HFFc6 (cell line): ENCODE results near the gene MRM3. TPM values are rescaled to one million over a fixed set of nuclear protein-coding genes. Genes with fewer than 3 reads are reported as not detected.

ENCODE experiments used
- DNase-seq: peaks from one replicate; pipeline ENCODE4 v3.0.0-alpha.2; 2018
- H3K27ac Mint-ChIP-seq: 2 replicates; pipeline ENCODE4 v1.8.0; 2020; ENCODE audit warnings: mild to moderate bottlenecking, mixed read lengths
- H3K27me3 Mint-ChIP-seq: 2 replicates; pipeline ENCODE4 v1.8.0; 2021; ENCODE audit warnings: mild to moderate bottlenecking, moderate library complexity, mixed read lengths; ENCODE audit not compliant: insufficient read depth
- H3K36me3 Mint-ChIP-seq: 2 replicates; pipeline ENCODE4 v1.8.0; 2021; ENCODE audit warnings: low read depth, mixed read lengths
- H3K4me1 Mint-ChIP-seq: 2 replicates; pipeline ENCODE4 v1.8.0; 2020; ENCODE audit warnings: low read depth, mixed read lengths
- H3K4me3 Mint-ChIP-seq: 2 replicates; pipeline ENCODE4 v1.8.0; 2020; ENCODE audit warnings: mild to moderate bottlenecking, moderate library complexity, mixed read lengths
- H3K9me3 Mint-ChIP-seq: 2 replicates; pipeline ENCODE4 v1.8.0; 2020; ENCODE audit warnings: mild to moderate bottlenecking, mixed read lengths
- CTCF ChIP-seq: fragments of 200-600 bp; sonication (generic); IDR thresholded peaks from 2 replicates; pipeline ENCODE4 v1.5.0; 2021; ENCODE audit warnings: antibody characterized with exemption, mild to moderate bottlenecking
- total RNA-seq, 6 experiments: library from RNA; stranded (reverse); fragmentation: NEBNext Ultra II Directional; extraction: Animal tissue kit (Norgen Biotek cat#: 25700); gene quantifications; 2 replicates in 1 of 6; 3 replicates in 5 of 6; pipeline ENCODE4 v1.2.3, GENCODE V29; 2021

Gene MRM3
- total RNA-seq, 6 experiments from 2014 or later, result 10.9 to 13.4 (median 12.8) TPM

- H3K27ac Mint-ChIP-seq, result no peak overlapping the region
- no peak overlapping the region for H3K4me3 Mint-ChIP-seq
- H3K27me3 Mint-ChIP-seq, result peaks cover 2% of the 10 kb centered on the region; the same call in 1 of the 2 replicates
- no peak for DNase-seq
- H3K36me3 Mint-ChIP-seq, result peaks cover 47% of the 10 kb centered on the region
- no peak for TF ChIP-seq CTCF
- H3K9me3 Mint-ChIP-seq, result no peaks in the 10 kb centered on the region
- H3K4me1 Mint-ChIP-seq, result no peaks in the 10 kb centered on the region
Observed at GRCh38 chr17:760371-760770, 21.8 kb upstream of the MRM3 start.

- H3K36me3 Mint-ChIP-seq, result peaks cover 41% of the 10 kb centered on the region
- TF ChIP-seq CTCF, result no peak
Observed at GRCh38 chr17:767076-767475, 15.1 kb upstream of the MRM3 start.

GRCh38 chr17:773016-773415, 9.1 kb upstream of the MRM3 start:
- H3K9me3 Mint-ChIP-seq, result no peaks in the 10 kb centered on the region
- DNase-seq, result no peak
- TF ChIP-seq CTCF, result no peak
- no peaks in the 10 kb centered on the region for H3K4me1 Mint-ChIP-seq
- H3K36me3 Mint-ChIP-seq, result peaks cover 54% of the 10 kb centered on the region
- H3K27me3 Mint-ChIP-seq, result no peaks in the 10 kb centered on the region; the same call in 1 of the 2 replicates
- no peak overlapping the region for H3K4me3 Mint-ChIP-seq
- H3K27ac Mint-ChIP-seq, result no peak overlapping the region

More at GRCh38 chr17:767076-767475, 15.1 kb upstream of the MRM3 start:
- H3K27ac Mint-ChIP-seq, result no peak overlapping the region
- no peaks in the 10 kb centered on the region for H3K9me3 Mint-ChIP-seq
- no peak for DNase-seq
- no peak overlapping the region for H3K4me3 Mint-ChIP-seq
- H3K27me3 Mint-ChIP-seq, result no peaks in the 10 kb centered on the region
- no peaks in the 10 kb centered on the region for H3K4me1 Mint-ChIP-seq

GRCh38 chr17:773467-774312, 8.5 kb upstream of the MRM3 start:
- TF ChIP-seq CTCF, result no peak
- H3K27me3 Mint-ChIP-seq, result no peaks in the 10 kb centered on the region; the same call in 1 of the 2 replicates
- DNase-seq, result no peak
- H3K27ac Mint-ChIP-seq, result no peak overlapping the region
- H3K4me1 Mint-ChIP-seq, result no peaks in the 10 kb centered on the region
- H3K36me3 Mint-ChIP-seq, result peaks cover 57% of the 10 kb centered on the region
- H3K4me3 Mint-ChIP-seq, result no peak overlapping the region
- H3K9me3 Mint-ChIP-seq, result no peaks in the 10 kb centered on the region

GRCh38 chr17:774313-774584, 7.9 kb upstream of the MRM3 start:
- no peak for DNase-seq
- H3K36me3 Mint-ChIP-seq, result peaks cover 57% of the 10 kb centered on the region
- no peak overlapping the region for H3K27ac Mint-ChIP-seq
- H3K4me3 Mint-ChIP-seq, result no peak overlapping the region
- TF ChIP-seq CTCF, result no peak
- no peaks in the 10 kb centered on the region for H3K9me3 Mint-ChIP-seq
- no peaks in the 10 kb centered on the region; the same call in 1 of the 2 replicates for H3K27me3 Mint-ChIP-seq
- H3K4me1 Mint-ChIP-seq, result no peaks in the 10 kb centered on the region
